CD4-positive, alpha-beta memory T cell (primary cell): ENCODE data around the gene LHCGR. TPM values are rescaled to one million over a fixed set of nuclear protein-coding genes. Genes with fewer than 3 reads are reported as not detected.

Source experiments
- CTCF ChIA-PET: fragments of 350-600 bp; sonication (Branson Sonifier 250); formaldehyde crosslinking; loops from one replicate; lab custom pipeline; 2021; ENCODE audit warnings: inconsistent platforms; ENCODE audit not compliant: partially characterized antibody; lab: Charles Lee
- POLR2A ChIA-PET: fragments of 350-600 bp; sonication (Branson Sonifier 250); formaldehyde crosslinking; loops from one replicate; lab custom pipeline; 2021; ENCODE audit not compliant: partially characterized antibody; lab: Charles Lee
- DNase-seq, 5 donors: peaks; one replicate each; pipeline versions ENCODE4 v3.0.0 to v3.0.0-alpha.2; 2020 to 2022; ENCODE audit warnings: mixed read lengths in 1 of 5
- H3K27ac ChIP-seq: one replicate; pipeline ENCODE4 v1.7.0; 2013; ENCODE audit warnings: low read depth, low read length
- H3K27me3 ChIP-seq: 2 replicates; pipeline ENCODE4 v1.7.0; 2013; ENCODE audit warnings: mild to moderate bottlenecking, low read length, moderate library complexity; ENCODE audit not compliant: insufficient read depth
- H3K36me3 ChIP-seq: 2 replicates; pipeline ENCODE4 v1.7.0; 2013; ENCODE audit warnings: mild to moderate bottlenecking, low read length, moderate library complexity; ENCODE audit not compliant: insufficient read depth
- H3K4me1 ChIP-seq: 2 replicates; pipeline ENCODE4 v1.7.0; 2013; ENCODE audit warnings: mild to moderate bottlenecking, low read length, moderate library complexity; ENCODE audit not compliant: insufficient read depth
- H3K4me3 ChIP-seq, 2 donors: one replicate each; pipeline ENCODE4 v1.7.0; 2013; ENCODE audit warnings: low read length in 2 of 2, mild to moderate bottlenecking in 1 of 2
- H3K9me3 ChIP-seq, 2 donors: one replicate each; pipeline ENCODE4 v1.7.0; 2013; ENCODE audit warnings: low read length in 2 of 2, control low read depth in 1 of 2; ENCODE audit not compliant: control insufficient read depth in 1 of 2
- H3K27ac Mint-ChIP-seq, 7 donors: one replicate each; pipeline ENCODE4 v1.8.0; 2020 to 2021; ENCODE audit warnings: mixed read lengths in 7 of 7, mild to moderate bottlenecking in 6 of 7, inconsistent platforms in 3 of 7, moderate library complexity in 3 of 7
- H3K27me3 Mint-ChIP-seq, 2 donors: one replicate each; pipeline ENCODE4 v1.8.0; 2020 to 2021; ENCODE audit warnings: mixed read lengths in 2 of 2
- H3K36me3 Mint-ChIP-seq, 2 donors: one replicate each; pipeline ENCODE4 v1.8.0; 2020 to 2021; ENCODE audit warnings: mixed read lengths in 2 of 2, inconsistent platforms in 1 of 2, mild to moderate bottlenecking in 1 of 2
- H3K4me1 Mint-ChIP-seq, 4 donors: one replicate each; pipeline ENCODE4 v1.8.0; 2020 to 2021; ENCODE audit warnings: mixed read lengths in 4 of 4, mild to moderate bottlenecking in 1 of 4
- H3K4me3 Mint-ChIP-seq, 8 donors: one replicate each; pipeline ENCODE4 v1.8.0; 2020 to 2021; ENCODE audit warnings: mixed read lengths in 8 of 8, mild to moderate bottlenecking in 7 of 8, moderate library complexity in 6 of 8, inconsistent platforms in 3 of 8
- H3K9me3 Mint-ChIP-seq, 8 donors: one replicate each; pipeline ENCODE4 v1.8.0; 2020 to 2021; ENCODE audit warnings: mixed read lengths in 8 of 8, mild to moderate bottlenecking in 5 of 8, inconsistent platforms in 3 of 8, moderate library complexity in 1 of 8
- intact Hi-C: fragments of 100-400 bp; cut with micrococcal nuclease; formaldehyde crosslinking; loops from one replicate; pipeline ENCODE4 v1.15.1; 2023
- polyA plus RNA-seq, 2 donors: library from polyadenylated mRNA; unstranded; fragments of 300-500 nt; fragmentation: Illumina TruSeq; gene quantifications; one replicate each; pipeline ENCODE4 v1.2.3, GENCODE V29; 2021
- total RNA-seq, 2 experiments: library from RNA; stranded (reverse); gene quantifications; one replicate each; pipeline ENCODE4 v1.2.3, GENCODE V29; 2021

LHCGR gene
- total and polyA plus RNA-seq, 4 experiments from 2014 or later, result not detected

DNA sequence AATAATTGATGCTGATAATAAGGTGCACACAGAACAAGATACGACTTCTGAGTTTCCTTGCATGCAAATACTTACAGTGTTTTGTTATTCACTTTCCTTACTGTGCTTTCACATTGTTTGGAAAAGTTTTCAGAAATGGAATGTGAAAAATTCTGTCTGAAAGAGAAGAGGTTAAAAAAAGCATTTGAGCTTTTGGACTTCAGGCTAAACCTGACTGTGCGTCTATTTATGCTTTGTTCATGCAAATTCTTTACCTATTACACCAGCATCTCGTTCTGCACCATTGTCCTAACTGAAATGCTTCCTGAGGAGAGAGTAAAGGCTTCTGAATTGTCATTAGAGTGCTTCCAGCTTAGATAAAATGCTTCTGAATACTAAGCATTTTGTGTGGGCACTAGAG lies 61.4 kb downstream of the LHCGR start:
- no peak for DNase-seq
- Mint-ChIP-seq H3K36me3 (no peaks in the 10 kb centered on the region), H3K4me1 (no peaks in the 10 kb centered on the region), H3K27ac (no peak overlapping the region), H3K9me3 (no peaks in the 10 kb centered on the region), H3K27me3 (peaks cover 1 to 3% of the 10 kb centered on the region in 2 donors), H3K4me3 (no peak overlapping the region)
- no peak overlapping the region for H3K27ac ChIP-seq
- H3K27me3 ChIP-seq, result no peaks in the 10 kb centered on the region
- no peak overlapping the region for H3K4me3 ChIP-seq
- no peaks in the 10 kb centered on the region for H3K36me3 ChIP-seq
- no peaks in the 10 kb centered on the region for H3K9me3 ChIP-seq
- H3K4me1 ChIP-seq, result no peaks in the 10 kb centered on the region
- POLR2A ChIA-PET, result no interaction called here
- intact Hi-C loops, result no loop called here
- CTCF ChIA-PET, result no interaction called here

DNA sequence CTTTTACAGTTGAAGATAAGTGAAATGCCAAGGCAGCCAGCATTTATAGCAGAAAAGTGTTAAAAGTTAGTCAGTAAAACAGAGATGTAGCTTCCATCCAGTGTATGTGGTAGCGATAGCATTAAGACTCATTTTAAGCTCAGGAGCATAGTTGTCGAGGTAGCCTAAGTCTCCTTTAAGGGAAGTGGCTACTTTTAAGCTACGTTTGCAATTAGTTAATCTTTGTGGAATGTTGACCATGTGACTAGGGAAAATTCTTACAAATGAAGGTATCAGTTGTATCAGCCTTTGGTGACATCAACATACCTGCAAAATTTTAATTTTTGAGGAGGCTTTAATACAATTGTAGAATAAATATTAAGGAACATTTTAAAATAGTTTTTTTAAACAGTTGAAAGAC lies 61.9 kb downstream of the LHCGR start:
- DNase-seq, result no peak
- H3K36me3 ChIP-seq, result no peaks in the 10 kb centered on the region
- ChIA-PET POLR2A (no interaction called here), CTCF (no interaction called here)
- intact Hi-C loops, result no loop called here
- Mint-ChIP-seq H3K4me1 (no peaks in the 10 kb centered on the region), H3K27ac (no peak overlapping the region), H3K36me3 (no peaks in the 10 kb centered on the region), H3K4me3 (no peak overlapping the region), H3K9me3 (no peaks in the 10 kb centered on the region), H3K27me3 (peaks cover 1 to 3% of the 10 kb centered on the region in 2 donors)
- H3K27ac ChIP-seq, result no peak overlapping the region
- H3K4me3 ChIP-seq, result no peak overlapping the region
- H3K9me3 ChIP-seq, result no peaks in the 10 kb centered on the region
- H3K4me1 ChIP-seq, result no peaks in the 10 kb centered on the region
- H3K27me3 ChIP-seq, result no peaks in the 10 kb centered on the region

DNA sequence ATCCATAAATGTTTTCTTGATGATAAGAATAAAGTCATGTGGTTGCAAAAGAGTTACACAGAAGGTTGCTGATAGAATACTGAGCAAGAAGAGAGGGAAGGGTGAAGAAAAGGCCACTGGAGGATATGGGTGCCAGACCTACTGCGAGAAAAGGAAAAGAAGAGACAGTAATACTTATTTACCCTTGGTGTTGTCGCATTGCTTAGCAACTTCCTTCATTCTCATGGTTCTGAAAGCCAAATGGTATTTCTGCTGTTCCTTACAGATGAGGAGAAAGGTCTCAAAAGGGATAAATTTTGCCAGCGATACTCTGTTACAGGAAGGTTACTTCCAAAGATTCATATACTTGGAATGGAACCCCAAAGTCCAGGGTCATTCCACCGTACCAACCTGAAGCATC lies 62.5 kb downstream of the LHCGR start:
- peaks cover 1 to 3% of the 10 kb centered on the region in 2 donors for H3K27me3 Mint-ChIP-seq
- H3K4me3 Mint-ChIP-seq, result no peak overlapping the region
- H3K4me1 Mint-ChIP-seq, result no peaks in the 10 kb centered on the region
- POLR2A ChIA-PET, result no interaction called here
- no peaks in the 10 kb centered on the region for H3K36me3 ChIP-seq
- H3K27ac ChIP-seq, result no peak overlapping the region
- CTCF ChIA-PET, result no interaction called here
- no peak overlapping the region for H3K27ac Mint-ChIP-seq
- no peaks in the 10 kb centered on the region for H3K9me3 ChIP-seq
- no peaks in the 10 kb centered on the region for H3K27me3 ChIP-seq
- DNase-seq, result no peak
- H3K4me1 ChIP-seq, result no peaks in the 10 kb centered on the region
- no peak overlapping the region for H3K4me3 ChIP-seq
- no peaks in the 10 kb centered on the region for H3K9me3 Mint-ChIP-seq
- no peaks in the 10 kb centered on the region for H3K36me3 Mint-ChIP-seq
- intact Hi-C loops, result no loop called here

DNA sequence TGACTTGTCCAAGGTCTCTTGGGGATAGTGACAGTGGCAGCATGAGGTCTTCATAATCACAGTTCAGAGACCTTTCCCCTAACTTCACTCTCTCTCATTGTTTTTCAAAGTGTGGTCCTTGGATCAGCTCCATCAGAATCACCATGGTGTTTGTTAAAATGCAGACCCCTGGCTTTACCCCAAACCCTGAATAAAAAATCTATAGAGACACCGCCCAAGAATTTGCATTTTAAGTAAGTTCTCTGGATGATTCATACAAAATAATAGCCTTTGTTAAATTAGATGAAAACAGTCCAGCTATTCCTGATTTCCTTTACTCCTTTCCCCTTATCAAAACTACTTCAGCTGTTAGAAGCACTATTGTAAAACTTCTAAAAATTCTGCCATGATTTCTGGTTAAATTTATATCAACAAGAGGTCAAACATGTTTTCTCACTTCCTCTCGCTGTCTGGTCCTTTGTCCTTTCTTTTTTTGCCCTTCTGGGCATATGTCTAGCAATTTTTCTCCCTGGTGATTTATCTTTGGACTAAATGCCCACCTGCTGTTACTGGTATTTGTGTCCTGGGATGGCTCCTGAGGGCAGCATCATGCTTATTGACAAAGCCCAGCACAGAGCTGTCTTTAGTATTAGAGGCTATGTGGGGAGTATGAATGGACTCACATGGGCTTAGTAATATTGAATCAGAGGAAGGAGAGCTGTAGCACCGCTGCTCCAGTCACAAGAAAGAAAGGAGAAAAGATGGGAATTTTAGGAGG lies 63.4 kb downstream of the LHCGR start:
- DNase-seq, result no peak
- no peak overlapping the region for H3K27ac Mint-ChIP-seq
- Histone ChIP-seq H3K4me3 (no peak overlapping the region), H3K4me1 (no peaks in the 10 kb centered on the region), H3K9me3 (no peaks in the 10 kb centered on the region), H3K36me3 (no peaks in the 10 kb centered on the region), H3K27ac (no peak overlapping the region), H3K27me3 (no peaks in the 10 kb centered on the region)
- POLR2A ChIA-PET, result no interaction called here
- peaks cover 1 to 3% of the 10 kb centered on the region in 2 donors for H3K27me3 Mint-ChIP-seq
- no peaks in the 10 kb centered on the region for H3K36me3 Mint-ChIP-seq
- H3K9me3 Mint-ChIP-seq, result no peaks in the 10 kb centered on the region
- no peak overlapping the region for H3K4me3 Mint-ChIP-seq
- no peaks in the 10 kb centered on the region for H3K4me1 Mint-ChIP-seq
- CTCF ChIA-PET, result no interaction called here
- intact Hi-C loops, result no loop called here

DNA sequence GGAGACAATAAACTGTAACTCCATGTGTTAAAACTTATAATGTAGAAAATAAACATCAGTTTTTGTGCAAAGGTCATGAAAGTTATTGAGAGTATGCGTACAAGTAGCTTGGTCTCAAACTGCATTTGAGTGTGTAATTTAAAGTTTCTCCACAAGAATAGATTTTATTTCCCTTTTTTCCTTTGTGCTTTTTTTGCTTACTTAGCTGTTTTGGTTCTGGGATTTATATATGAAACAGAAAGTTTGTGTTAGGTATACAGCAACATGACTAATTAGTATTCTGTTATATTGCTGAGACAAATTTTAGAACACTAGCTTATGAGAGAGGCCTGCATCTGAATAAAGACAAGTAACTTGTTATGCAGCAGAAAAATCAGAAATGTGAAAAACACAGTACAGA lies 70.4 kb downstream of the LHCGR start:
- POLR2A ChIA-PET, result no interaction called here
- no peak overlapping the region for H3K4me3 Mint-ChIP-seq

DNA sequence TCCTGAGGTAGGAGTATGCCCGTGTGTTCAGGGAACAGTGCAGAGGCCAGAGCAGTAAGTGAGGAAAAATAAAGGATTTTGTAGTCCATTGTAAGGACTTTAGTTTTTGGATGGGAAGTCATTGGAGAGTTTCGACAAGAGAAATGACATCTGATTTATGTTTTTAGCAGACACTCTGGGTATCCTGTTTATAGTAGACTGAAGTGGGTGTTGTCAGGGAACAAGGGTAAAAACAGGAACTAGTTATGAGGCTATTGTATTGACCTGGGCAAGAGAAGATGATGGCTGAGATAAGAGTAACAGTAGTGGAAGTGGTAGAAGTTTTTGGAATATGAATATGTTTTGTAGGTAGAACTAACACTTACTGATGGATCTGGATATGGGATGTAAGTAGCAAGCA lies 78.1 kb downstream of the LHCGR start:
- CTCF ChIA-PET, result no interaction called here
- Mint-ChIP-seq H3K4me3 (no peak overlapping the region), H3K9me3 (no peaks in the 10 kb centered on the region), H3K27me3 (peaks cover 4 to 5% of the 10 kb centered on the region in 2 donors), H3K27ac (no peak overlapping the region), H3K36me3 (no peaks in the 10 kb centered on the region), H3K4me1 (peaks cover 0 to 3% (median 0%) of the 10 kb centered on the region in 4 donors)
- H3K36me3 ChIP-seq, result no peaks in the 10 kb centered on the region
- intact Hi-C loops, result no loop called here
- H3K9me3 ChIP-seq, result no peaks in the 10 kb centered on the region
- no peak overlapping the region for H3K4me3 ChIP-seq
- POLR2A ChIA-PET, result no interaction called here
- DNase-seq, result no peak
- no peak overlapping the region for H3K27ac ChIP-seq
- no peaks in the 10 kb centered on the region for H3K4me1 ChIP-seq
- no peaks in the 10 kb centered on the region for H3K27me3 ChIP-seq

More for the DNA sequence above, 70.4 kb downstream of the LHCGR start:
- H3K9me3 ChIP-seq, result no peaks in the 10 kb centered on the region
- Mint-ChIP-seq H3K9me3 (no peaks in the 10 kb centered on the region), H3K36me3 (no peaks in the 10 kb centered on the region), H3K4me1 (no peaks in the 10 kb centered on the region), H3K27me3 (peaks cover 4 to 6% of the 10 kb centered on the region in 2 donors), H3K27ac (no peak overlapping the region)
- H3K4me3 ChIP-seq, result no peak overlapping the region
- H3K36me3 ChIP-seq, result no peaks in the 10 kb centered on the region
- CTCF ChIA-PET, result no interaction called here
- intact Hi-C loops, result no loop called here
- H3K27ac ChIP-seq, result no peak overlapping the region
- no peaks in the 10 kb centered on the region for H3K4me1 ChIP-seq
- no peaks in the 10 kb centered on the region for H3K27me3 ChIP-seq
- DNase-seq, result no peak

DNA sequence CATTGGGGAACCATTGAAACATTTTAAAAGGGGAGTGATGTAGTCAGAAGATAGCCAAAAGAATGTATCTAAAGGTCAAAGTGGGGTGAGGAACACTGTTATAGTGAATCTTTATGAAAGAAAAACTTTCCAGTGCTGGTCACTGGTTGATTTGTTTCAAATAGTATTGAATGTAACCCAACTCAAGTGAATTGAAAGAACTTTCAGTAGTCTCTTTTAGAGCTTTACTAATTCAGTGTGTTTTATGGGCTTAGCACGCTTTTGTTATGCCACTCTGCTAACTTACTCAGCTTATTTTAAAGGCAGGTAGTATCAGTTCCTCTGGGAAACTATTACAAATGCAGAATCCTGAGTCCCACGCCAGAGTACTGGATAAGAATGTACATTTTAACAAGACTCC lies 80.6 kb downstream of the LHCGR start:
- no peaks in the 10 kb centered on the region for H3K27me3 ChIP-seq
- intact Hi-C loops, result no loop called here
- Mint-ChIP-seq H3K27me3 (peaks cover 6 to 9% of the 10 kb centered on the region in 2 donors), H3K9me3 (no peaks in the 10 kb centered on the region), H3K4me3 (no peak overlapping the region), H3K4me1 (peaks cover 0 to 3% (median 0%) of the 10 kb centered on the region in 4 donors), H3K36me3 (no peaks in the 10 kb centered on the region), H3K27ac (no peak overlapping the region)
- H3K4me3 ChIP-seq, result no peak overlapping the region
- CTCF ChIA-PET, result no interaction called here
- no peaks in the 10 kb centered on the region for H3K36me3 ChIP-seq
- DNase-seq, result no peak
- H3K4me1 ChIP-seq, result no peaks in the 10 kb centered on the region
- H3K9me3 ChIP-seq, result no peaks in the 10 kb centered on the region
- H3K27ac ChIP-seq, result no peak overlapping the region
- POLR2A ChIA-PET, result no interaction called here
